ENCODE data around the gene POLN. TPM values are rescaled to one million over a fixed set of nuclear protein-coding genes. Genes with fewer than 3 reads are reported as not detected.

POLN gene
- total and polyA plus RNA-seq, 2 experiments from 2014 or later, result 1.8 to 4.0 TPM

GRCh38 chr4:2101346-2102044, 140.4 kb downstream of the POLN start (continued):
- TF ChIP-seq ETS1 (IDR thresholded peaks at IDR 0.05) (no peak), POLR2AphosphoS5 (IDR thresholded peaks at IDR 0.05; ENCODE audit: low read depth) (no peak), ZNF114 (CRISPR knock-in tag; IDR thresholded peaks at IDR 0.05) (no peak), ZNF331 (CRISPR knock-in tag; IDR thresholded peaks at IDR 0.05; ENCODE audit: low read depth) (no peak)

- Histone ChIP-seq H3K79me2 (replicated peaks; ENCODE audit: insufficient read depth) (no peaks in the 10 kb centered on the region), H4K20me1 (replicated peaks; ENCODE audit: insufficient read depth) (no peaks in the 10 kb centered on the region; the same call in 1 of the 2 replicates), H2AFZ (no peak overlapping the region), H3K4me1 (ENCODE audit: insufficient read depth) (no peaks in the 10 kb centered on the region), H3K27me3 (ENCODE audit: insufficient read depth) (no peaks in the 10 kb centered on the region), H3F3A (replicated peaks; ENCODE audit: low read depth) (no peaks in the 10 kb centered on the region), H3K36me3 (ENCODE audit: insufficient read depth) (no peaks in the 10 kb centered on the region), H3K4me3 (no peak overlapping the region), H3K27ac (ENCODE audit: low read depth) (no peak overlapping the region), H3K4me2 (no peak overlapping the region), H3K9me2 (ENCODE audit: insufficient read depth) (no peaks in the 10 kb centered on the region)
- Mint-ChIP-seq H3K4me1 (no peaks in the 10 kb centered on the region), H3K9me3 (peaks cover 14% of the 10 kb centered on the region; the same call in 2 of the 3 replicates), H3K27ac (no peak overlapping the region), H3K27me3 (ENCODE audit: insufficient read depth, low read depth, poor library complexity) (peaks cover 5% of the 10 kb centered on the region), H3K4me3 (no peak overlapping the region), H3K36me3 (ENCODE audit: low read depth) (no peaks in the 10 kb centered on the region; the same call in 2 of the 3 replicates)
- ATAC-seq (no peak), DNase-seq (ENCODE audit: low spot score) (no peak)
- TF ChIP-seq CTCF (conservative IDR thresholded peaks at IDR 0.05; ENCODE audit: low read depth in 2 of 2), result no peak
- TF ChIP-seq STAT1 (IDR thresholded peaks at IDR 0.05; ENCODE audit: unreplicated experiment), result no peak
- TF ChIP-seq JUNB (IDR thresholded peaks at IDR 0.05; ENCODE audit: unreplicated experiment), result no peak
- no peak for TF ChIP-seq ZNF331 (CRISPR knock-in tag; IDR thresholded peaks at IDR 0.05; ENCODE audit: low read depth)
- no peak for TF ChIP-seq ZNF462 (CRISPR knock-in tag; IDR thresholded peaks at IDR 0.05)
- TF ChIP-seq EZH2phosphoT487 (IDR thresholded peaks at IDR 0.05; ENCODE audit: unreplicated experiment), result no peak
- TF ChIP-seq POLR2AphosphoS5 (IDR thresholded peaks at IDR 0.05; ENCODE audit: low read depth), result no peak
- no peak for TF ChIP-seq ETS1 (IDR thresholded peaks at IDR 0.05)
These were observed 145.8 kb downstream of the POLN start for GRCh38 chr4:2096073-2096609.
